HEK293 (cell line): Measurements from ENCODE around the gene STAP1.

Source experiments
- MYNN ChIP-seq: fragments of 450-650 bp; formaldehyde crosslinking; IDR thresholded peaks from 2 replicates; pipeline ENCODE4 v1.5.1; 2016; ENCODE audit warnings: missing biosample characterization, missing genetic modification characterization, borderline replicate concordance
- TCF7L2 ChIP-seq: IDR thresholded peaks from 2 replicates; pipeline ENCODE4 v1.6.1; 2011; ENCODE audit warnings: low read depth, mild to moderate bottlenecking, inconsistent platforms, low read length, moderate library complexity, borderline replicate concordance
- ZNF146 ChIP-seq: fragments of 450-650 bp; formaldehyde crosslinking; IDR thresholded peaks from 2 replicates; pipeline ENCODE4 v1.5.1; 2016; ENCODE audit warnings: missing biosample characterization, missing genetic modification characterization
- ZNF48 ChIP-seq: fragments of 450-650 bp; formaldehyde crosslinking; IDR thresholded peaks from 2 replicates; pipeline ENCODE4 v1.5.1; 2016; ENCODE audit warnings: missing biosample characterization, missing genetic modification characterization
- ZNF510 ChIP-seq: fragments of 450-650 bp; formaldehyde crosslinking; IDR thresholded peaks from 2 replicates; pipeline ENCODE4 v1.5.1; 2018; ENCODE audit warnings: mild to moderate bottlenecking, missing genetic modification characterization, missing biosample characterization; ENCODE audit not compliant: insufficient replicate concordance
- TF ChIP-seq, protein P1 (sequence below): fragments of 450-650 bp; formaldehyde crosslinking; IDR thresholded peaks from 2 replicates; pipeline ENCODE4 v1.5.1; 2016; ENCODE audit warnings: missing biosample characterization, missing genetic modification characterization, borderline replicate concordance
- TF ChIP-seq, protein P2 (sequence below): fragments of 450-650 bp; formaldehyde crosslinking; IDR thresholded peaks from 2 replicates; pipeline ENCODE4 v1.5.1; 2017; ENCODE audit warnings: missing biosample characterization, missing genetic modification characterization

DNA sequence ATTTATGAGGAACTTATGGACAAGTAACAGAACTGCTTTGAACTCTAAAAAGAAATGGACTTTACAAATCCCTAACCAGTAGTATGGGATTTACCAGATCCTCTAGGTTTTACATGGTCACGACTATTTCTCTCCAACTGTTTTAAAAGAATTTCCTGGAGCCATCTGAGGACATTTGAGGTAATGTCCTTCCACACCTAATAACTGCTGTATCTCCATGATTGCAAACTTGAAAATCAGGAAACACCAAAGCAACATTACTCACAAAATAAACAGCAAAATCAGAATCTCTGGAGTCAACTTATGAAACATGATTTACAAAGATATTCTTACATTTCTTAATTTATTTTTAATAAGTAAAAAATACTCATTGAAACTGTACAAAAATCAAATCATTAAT is 58.0 kb downstream of the STAP1 start:
- TF ChIP-seq, protein P1, sequence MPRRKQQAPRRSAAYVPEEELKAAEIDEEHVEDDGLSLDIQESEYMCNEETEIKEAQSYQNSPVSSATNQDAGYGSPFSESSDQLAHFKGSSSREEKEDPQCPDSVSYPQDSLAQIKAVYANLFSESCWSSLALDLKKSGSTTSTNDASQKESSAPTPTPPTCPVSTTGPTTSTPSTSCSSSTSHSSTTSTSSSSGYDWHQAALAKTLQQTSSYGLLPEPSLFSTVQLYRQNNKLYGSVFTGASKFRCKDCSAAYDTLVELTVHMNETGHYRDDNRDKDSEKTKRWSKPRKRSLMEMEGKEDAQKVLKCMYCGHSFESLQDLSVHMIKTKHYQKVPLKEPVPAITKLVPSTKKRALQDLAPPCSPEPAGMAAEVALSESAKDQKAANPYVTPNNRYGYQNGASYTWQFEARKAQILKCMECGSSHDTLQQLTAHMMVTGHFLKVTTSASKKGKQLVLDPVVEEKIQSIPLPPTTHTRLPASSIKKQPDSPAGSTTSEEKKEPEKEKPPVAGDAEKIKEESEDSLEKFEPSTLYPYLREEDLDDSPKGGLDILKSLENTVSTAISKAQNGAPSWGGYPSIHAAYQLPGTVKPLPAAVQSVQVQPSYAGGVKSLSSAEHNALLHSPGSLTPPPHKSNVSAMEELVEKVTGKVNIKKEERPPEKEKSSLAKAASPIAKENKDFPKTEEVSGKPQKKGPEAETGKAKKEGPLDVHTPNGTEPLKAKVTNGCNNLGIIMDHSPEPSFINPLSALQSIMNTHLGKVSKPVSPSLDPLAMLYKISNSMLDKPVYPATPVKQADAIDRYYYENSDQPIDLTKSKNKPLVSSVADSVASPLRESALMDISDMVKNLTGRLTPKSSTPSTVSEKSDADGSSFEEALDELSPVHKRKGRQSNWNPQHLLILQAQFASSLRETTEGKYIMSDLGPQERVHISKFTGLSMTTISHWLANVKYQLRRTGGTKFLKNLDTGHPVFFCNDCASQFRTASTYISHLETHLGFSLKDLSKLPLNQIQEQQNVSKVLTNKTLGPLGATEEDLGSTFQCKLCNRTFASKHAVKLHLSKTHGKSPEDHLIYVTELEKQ (tag by site-specific recombination) = no peak
- no peak for TF ChIP-seq TCF7L2
- no peak for TF ChIP-seq ZNF510 (tag by site-specific recombination)
- no peak for TF ChIP-seq MYNN (tag by site-specific recombination)
- no peak for TF ChIP-seq ZNF48
- TF ChIP-seq, protein P2, sequence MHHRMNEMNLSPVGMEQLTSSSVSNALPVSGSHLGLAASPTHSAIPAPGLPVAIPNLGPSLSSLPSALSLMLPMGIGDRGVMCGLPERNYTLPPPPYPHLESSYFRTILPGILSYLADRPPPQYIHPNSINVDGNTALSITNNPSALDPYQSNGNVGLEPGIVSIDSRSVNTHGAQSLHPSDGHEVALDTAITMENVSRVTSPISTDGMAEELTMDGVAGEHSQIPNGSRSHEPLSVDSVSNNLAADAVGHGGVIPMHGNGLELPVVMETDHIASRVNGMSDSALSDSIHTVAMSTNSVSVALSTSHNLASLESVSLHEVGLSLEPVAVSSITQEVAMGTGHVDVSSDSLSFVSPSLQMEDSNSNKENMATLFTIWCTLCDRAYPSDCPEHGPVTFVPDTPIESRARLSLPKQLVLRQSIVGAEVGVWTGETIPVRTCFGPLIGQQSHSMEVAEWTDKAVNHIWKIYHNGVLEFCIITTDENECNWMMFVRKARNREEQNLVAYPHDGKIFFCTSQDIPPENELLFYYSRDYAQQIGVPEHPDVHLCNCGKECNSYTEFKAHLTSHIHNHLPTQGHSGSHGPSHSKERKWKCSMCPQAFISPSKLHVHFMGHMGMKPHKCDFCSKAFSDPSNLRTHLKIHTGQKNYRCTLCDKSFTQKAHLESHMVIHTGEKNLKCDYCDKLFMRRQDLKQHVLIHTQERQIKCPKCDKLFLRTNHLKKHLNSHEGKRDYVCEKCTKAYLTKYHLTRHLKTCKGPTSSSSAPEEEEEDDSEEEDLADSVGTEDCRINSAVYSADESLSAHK (tag by site-specific recombination) = no peak
- no peak for TF ChIP-seq ZNF146
